Measurements from ENCODE around the gene SELENOH.

Gene SELENOH

DNA sequence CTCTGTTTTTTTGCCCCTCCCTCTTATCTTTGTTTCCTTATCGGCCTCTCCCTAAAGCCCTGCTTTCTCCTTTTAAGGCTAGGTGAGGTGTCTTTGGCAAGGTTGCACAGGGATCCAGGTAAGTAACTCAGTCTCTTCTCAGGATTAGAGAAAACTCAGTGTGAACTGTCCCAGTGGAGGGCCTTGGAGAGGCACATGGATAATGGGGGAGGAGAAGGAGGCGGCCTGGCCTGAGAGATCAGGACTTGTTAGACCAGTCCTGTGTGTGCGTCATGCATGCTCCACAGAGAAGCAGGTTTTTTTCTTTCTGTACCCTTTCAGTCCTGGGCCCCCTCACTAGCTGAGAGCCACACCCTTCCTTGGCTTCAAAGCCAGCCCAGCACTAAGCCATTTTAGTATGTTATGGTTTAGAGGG, 40.2 kb downstream of the SELENOH start:
- DNase-seq (ENCODE audit: low read depth, low spot score), result peak; percentile 83

DNA sequence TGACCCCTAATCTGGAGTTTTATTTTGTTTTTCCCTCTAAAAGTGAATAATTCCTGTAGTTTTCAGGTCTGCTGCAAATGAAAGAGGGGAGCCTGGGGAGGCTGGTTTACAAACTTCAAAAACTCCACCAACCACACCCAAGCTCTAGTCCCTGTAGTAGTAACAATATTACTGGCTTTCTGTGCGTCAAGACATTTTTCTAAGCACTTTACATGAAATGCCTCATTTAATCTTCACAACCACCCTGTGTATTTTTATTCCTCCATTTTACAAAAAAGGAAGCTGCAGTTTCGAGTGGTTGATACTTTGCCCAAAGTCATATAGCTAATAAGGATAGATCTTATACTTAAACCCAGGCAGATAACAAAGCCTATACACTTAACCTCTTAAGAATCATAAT, 43.8 kb downstream of the SELENOH start:
- no peak for DNase-seq (ENCODE audit: low read depth, low spot score)

DNA sequence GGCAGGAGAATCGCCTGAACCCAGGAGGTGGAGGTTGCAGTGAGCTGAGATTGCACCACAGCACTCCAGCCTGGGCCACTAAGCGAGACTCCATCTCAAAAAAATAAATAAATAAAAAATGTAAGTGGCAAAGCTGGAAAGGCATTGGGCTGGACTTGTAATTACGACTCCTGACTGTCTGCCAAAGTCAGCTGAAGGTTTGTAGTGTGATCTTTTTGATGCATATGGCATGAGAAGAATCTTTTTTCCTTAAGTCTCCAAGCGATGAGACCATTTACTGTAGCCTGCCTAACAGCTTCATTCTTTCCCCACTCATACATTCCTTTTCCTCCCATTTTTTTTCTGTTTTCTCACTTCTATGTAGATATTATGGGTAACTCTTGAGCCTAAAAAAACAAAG, 45.1 kb downstream of the SELENOH start:
- DNase-seq (ENCODE audit: low read depth, low spot score), result no peak

DNA sequence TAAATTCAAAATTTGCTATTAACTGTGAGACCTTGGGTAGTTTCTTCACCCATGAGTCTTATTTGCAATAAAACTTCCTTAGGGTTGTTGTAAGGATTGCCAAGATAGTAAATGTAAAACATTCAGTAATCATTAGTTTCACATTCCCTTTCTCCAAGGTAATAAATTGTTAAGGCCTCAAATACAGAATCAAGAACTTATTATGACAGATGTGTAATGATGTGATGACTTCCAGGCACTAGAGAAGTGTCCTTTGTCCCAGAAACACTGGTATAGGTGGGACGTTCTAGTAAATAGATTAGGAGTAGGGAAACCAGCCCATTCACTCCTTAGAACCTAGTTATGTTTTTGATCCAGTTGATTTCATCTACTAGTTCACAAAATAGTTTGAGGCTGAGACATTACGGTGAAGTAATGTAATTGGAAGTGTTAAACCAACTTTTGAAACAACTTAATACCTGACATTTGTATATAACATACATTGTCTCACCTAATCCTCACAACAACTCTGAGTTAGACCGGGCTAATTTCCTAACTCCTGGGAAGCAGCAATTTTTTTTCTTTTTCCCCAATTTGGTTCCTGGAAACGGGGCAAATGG, 45.8 kb downstream of the SELENOH start:
- DNase-seq (ENCODE audit: low read depth, low spot score), result no peak

DNA sequence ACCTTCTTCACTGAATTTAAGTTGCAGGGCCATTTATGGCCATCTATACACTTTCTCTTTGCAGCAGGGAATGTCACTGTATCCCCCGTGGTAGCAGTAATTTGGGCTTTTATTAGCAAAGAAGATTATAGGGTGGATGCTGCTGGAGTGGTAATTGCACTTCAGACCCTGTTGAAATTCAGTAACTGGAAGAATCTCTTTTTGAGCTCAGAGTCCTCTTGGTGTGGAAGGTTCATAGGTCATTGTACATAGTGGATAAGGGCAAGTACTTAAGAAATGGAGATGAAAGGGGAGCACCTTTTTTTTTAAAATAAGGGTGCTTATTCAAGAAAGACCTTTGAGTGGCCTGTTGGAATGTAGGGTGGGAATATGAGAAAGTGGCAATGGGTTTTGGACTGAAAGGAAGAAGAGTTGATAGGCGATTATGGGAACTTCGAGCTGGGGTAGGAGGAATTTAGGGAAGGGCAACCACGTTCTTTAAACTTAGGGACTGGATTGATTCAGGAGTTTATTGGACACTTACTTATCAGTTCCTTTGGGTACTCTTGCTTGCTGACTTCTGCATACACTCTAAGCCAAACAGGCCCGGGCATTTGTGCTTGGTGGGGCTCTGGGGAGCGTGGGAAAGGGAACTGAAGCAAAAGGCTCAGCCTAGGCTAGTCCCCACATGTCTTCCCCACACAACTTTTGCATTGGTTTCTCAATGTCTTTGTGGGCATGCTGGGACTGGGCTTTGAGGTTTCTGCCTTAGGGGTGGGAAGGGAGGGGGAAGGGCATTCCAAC, 46.8 kb downstream of the SELENOH start:
- no peak for DNase-seq (ENCODE audit: low read depth, low spot score)

DNA sequence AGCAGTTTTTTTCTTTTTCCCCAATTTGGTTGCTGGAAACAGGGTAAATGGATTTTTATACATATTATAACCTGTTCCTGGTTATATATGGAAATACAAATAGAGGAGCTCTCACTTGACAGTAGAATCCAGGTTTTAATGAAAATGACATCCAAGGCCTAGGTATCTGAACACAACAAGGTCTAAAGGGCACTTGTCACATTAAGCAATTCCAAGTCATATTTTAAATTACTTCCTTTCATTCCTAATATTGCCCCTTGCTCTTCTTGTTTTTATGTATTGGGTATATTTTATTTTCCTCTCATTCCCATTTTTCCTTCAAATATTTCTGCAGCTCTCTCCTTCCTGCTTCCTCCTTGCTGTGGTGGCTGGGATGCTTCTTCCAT, 47.4 kb downstream of the SELENOH start:
- DNase-seq (ENCODE audit: low read depth, low spot score), result no peak

DNA sequence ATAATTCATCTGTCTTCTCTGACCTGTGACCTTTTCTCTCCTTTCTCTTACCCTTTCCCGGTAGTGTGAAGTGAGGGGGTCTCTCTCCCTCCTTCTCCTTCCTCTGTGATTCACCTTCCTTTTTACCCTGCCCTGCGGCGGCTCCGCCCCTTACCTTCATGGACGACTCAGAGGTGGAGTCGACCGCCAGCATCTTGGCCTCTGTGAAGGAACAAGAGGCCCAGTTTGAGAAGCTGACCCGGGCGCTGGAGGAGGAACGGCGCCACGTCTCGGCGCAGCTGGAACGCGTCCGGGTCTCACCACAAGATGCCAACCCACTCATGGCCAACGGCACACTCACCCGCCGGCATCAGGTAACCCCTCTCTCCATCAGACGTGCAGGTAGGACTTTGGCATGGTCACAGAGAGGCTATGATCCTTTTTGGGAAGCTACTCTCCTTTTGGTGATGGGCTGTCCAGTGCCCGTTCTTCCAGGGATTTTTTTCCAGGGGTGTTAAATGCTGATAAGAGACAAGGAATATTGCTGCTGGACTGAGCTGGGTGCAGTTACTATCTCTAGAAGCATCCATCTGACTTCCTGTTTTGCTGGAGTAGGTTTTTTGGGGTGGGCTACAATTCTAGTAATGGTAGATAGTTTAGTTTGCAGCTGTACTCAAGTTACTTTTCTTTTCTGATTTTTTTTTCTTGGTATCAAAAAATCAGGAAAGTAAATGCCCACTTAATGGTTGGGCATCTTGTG, 50.2 kb downstream of the SELENOH start:
- DNase-seq (ENCODE audit: low read depth, low spot score), result no peak

DNA sequence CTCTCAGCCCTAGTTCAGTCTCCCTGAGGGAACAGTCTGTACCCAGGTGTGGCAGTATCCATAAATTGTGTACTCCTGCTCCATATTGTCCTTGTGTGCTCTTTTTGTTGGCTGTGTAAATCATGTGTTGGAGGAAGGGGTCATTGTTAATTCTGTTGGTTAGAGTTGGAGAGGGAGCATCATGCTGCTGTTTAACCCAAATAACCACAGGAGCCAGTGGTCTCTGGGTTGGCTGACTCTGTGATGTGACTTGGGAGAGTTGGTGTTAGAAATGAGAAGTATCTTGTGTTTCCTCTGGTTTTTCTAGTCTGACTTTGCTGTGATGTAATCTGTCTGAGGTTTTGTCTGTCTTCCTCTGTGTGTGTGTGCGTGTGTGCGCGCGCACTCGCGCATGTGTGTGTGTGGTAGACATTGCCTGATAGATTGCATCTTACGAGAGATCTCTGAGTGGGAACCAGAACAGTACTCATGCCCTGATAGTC, 50.8 kb downstream of the SELENOH start:
- DNase-seq (ENCODE audit: low read depth, low spot score), result no peak

DNA sequence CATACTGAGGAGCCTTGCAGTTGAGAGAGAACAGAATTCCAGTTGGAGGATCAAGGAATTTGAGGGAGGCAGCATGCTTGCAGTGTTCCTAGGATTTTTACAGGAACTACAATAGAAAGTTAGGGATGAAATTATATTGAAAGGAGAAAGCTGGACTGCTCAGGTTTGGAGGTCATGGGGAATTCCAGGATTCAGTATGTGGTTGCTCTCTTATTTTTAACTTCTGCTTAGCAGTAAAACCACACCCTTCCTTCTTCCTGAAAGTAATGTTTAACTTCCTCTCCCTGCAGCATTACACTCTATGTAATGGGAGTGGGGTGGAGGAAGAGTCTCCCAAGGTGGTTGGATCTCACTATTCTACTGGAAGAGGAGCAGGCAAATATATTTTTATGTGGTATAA, 51.6 kb downstream of the SELENOH start:
- DNase-seq (ENCODE audit: low read depth, low spot score), result no peak

All from iPS DF 19.7 (cell line).